Skin of body (tissue), 2 donors: Measurements from ENCODE around the gene OGFOD3. TPM values are rescaled to one million over a fixed set of nuclear protein-coding genes. Genes with fewer than 3 reads are reported as not detected.
"Not testable (repeated sequence)": the region's sequence is repeated elsewhere in the genome, so short reads cannot be mapped to it uniquely, and the experiment has no call there.

Source experiments
- DNase-seq: peaks from one replicate; lab custom pipeline; 2025; lab: John Stamatoyannopoulos, UW
- total RNA-seq: library from RNA; depleted of rRNA; stranded (reverse); fragments of >200 nt; gene quantifications from one replicate; pipeline ENCODE4 v1.2.3, GENCODE V29; 2014

OGFOD3 gene
- total RNA-seq, 1 donor from 2014 or later, result 13.5 TPM

DNA sequence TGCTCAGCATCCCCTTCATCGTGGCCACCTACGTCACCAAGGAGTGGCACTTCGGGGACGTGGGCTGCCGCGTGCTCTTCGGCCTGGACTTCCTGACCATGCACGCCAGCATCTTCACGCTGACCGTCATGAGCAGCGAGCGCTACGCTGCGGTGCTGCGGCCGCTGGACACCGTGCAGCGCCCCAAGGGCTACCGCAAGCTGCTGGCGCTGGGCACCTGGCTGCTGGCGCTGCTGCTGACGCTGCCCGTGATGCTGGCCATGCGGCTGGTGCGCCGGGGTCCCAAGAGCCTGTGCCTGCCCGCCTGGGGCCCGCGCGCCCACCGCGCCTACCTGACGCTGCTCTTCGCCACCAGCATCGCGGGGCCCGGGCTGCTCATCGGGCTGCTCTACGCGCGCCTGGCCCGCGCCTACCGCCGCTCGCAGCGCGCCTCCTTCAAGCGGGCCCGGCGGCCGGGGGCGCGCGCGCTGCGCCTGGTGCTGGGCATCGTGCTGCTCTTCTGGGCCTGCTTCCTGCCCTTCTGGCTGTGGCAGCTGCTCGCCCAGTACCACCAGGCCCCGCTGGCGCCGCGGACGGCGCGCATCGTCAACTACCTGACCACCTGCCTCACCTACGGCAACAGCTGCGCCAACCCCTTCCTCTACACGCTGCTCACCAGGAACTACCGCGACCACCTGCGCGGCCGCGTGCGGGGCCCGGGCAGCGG lies 43.6 kb downstream of the OGFOD3 start:
- DNase-seq, result no peak

DNA sequence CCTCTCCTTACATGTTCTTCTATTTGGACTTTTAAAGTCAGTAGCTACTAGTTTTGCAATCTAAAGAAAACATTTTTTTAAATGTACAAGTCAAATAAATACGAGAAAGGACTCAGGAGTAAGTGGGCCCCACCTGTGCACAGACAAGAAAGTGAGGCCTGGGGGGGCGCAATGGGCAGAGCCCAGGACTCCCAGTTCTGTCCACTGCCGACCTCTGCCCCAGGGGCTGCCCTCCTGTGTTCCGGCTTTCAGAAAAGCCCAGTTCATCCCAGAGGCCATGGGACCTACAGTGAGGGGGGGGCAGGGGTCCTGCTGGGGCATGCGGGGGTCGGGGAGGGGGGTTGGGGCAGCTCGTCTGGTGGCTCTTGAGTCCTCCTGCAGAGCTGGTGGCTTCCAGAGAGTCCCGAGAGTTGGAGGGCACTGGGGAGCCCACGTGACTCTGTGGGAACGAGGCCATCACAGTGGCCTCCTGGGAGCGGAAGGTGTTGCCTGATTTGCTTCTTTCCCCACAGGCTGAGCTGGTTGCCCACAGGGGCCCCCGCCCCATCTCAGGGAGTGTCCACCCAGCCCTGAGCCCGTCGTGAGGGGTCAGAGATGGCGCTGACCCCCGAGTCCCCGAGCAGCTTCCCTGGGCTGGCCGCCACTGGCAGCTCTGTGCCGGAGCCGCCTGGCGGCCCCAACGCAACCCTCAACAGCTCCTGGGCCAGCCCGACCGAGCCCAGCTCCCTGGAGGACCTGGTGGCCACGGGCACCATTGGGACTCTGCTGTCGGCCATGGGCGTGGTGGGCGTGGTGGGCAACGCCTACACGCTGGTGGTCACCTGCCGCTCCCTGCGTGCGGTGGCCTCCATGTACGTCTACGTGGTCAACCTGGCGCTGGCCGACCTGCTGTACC lies 44.4 kb downstream of the OGFOD3 start:
- no peak for DNase-seq

DNA sequence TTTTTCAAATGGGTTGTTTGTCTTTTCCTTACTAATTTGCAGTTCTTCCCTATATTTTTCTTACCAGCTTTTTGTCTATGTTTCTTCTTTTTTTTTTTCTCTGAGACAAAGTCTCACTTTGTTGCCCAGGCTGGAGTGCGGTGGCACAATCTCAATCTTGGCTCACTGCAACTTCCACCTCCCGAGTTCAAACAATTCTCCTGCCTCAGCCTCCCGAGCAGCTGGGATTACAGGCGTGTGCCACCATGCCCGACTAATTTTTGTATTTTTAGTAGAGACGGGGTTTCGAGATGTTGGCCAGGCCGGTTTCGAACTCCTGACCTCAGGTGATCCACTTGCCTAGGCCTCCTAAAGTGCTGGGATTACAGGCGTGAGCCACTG lies 45.3 kb downstream of the OGFOD3 start:
- DNase-seq, result not testable (repeated sequence)

- no peak for DNase-seq
Observed at GRCh38 chr17:82372249-82373071, 45.9 kb downstream of the OGFOD3 start.

DNA sequence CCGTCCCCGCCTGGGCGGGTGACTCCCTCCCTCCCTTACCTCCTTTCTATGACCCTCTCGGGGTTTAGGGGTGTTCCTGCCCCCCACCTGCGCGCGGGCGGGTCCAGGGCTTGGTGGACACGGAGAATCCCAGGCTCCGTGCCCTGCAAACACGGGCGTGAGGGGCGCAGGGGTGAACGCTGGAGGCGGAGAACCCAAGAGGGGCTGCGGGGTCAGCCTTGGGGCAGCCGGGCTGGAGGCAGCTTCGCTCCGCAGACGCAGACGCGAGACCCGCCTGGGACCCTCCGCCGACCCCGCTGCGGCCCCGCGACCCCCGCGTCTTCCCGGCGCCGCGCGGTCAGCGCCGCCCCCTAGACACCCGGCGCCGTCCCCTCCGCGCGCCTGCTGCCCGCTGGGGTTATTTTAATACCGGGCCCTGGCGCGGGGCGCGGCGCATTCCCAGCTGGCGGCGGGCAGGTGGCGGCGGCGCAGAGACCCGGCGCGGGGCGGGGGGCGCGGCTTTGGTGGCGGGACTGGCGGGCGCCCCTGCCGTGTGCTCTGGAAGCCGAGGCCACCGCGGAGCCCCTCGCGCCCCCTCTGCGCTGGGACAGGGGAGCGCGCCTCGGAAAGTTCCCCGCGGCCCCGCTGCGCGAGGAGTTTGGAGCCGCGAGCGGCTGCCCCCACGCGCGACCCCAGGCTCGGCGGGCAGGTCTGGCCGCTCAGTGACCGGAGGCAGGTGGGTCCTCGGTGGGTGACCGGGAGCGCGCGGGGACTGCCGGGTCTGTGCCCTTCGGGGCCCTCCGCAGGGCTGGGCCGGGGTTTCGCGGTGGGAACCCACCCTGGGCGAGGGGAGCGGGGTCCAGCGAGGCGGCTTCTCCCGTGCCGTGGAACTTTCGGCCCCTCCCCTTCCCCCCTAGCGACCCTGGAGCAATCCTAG lies 46.8 kb downstream of the OGFOD3 start, which contains the start of gene UTS2R:
TSS of gene UTS2R (plus strand) at position 433 of the 916 bp plus-strand sequence. CDS start 2,560 bp downstream, outside the sequence.
- no peak for DNase-seq

DNA sequence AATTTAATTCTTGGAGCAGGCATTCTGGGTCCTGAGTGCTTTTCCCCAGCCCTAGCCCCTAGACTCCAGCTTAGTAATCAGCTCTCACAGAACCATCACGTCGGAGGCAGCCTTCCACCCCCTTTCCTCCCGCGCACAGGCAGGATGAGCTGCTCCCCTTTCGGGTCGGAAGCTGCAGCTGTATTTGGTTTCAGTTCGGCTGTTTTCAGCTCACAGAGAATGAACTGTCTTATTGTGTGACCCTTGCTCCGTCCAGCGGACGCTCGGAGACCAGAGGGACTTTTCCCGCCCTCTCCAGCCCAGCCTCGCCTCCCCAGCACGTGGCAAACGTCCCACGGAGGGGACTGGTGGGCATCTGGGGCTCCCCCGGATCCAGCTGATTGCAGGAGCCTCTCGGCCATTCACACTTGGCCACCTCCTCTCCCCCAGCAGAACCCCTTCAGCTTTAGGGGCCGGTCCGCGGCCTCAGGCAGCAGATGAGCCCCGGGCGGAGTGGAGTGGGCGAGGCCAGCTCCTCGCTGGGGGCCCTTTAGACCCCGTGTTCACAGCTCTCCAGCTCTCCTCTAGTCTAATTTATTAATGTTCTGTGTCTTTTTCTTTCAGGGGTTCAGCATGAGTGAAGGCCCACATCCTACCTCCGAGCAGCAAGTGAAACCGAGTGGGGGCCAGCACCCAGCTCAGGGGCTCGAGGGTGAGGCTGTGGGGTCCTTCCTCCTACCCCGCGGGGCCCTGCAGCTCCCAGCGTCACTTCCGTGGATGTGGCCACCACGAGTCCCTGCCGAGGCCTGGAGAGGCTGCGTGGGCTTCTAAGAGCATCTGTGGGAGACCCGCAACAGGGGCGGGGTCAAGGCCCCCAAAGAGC lies 47.7 kb downstream of the OGFOD3 start:
- DNase-seq, result no peak

- no peak for DNase-seq
Observed at GRCh38 chr17:82369211-82369610, 49.2 kb downstream of the OGFOD3 start.

GRCh38 chr17:82367724-82368524 lies 50.5 kb downstream of the OGFOD3 start:
- no peak for DNase-seq

DNA sequence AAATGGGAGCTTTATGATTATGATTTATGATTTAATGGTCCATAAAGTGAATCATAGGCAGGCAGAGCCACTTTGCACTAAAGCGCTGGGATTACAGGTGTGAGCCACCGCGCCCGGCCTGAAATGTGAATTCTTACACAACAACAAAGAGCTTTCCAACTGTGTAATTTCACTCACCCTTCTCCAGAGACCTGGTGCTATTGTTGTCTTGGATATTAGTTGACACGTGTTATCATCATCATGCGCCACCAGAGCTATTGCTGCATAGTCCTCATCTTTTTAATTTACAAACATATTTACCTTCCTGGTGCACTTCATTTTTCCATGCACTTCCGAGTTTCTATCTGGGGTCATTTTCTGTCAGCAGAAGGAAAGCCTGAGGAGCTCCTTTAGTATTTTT lies 51.6 kb downstream of the OGFOD3 start:
- no peak for DNase-seq

- DNase-seq, result no peak
Observed at GRCh38 chr17:82365606-82366295, 52.6 kb downstream of the OGFOD3 start.

DNA sequence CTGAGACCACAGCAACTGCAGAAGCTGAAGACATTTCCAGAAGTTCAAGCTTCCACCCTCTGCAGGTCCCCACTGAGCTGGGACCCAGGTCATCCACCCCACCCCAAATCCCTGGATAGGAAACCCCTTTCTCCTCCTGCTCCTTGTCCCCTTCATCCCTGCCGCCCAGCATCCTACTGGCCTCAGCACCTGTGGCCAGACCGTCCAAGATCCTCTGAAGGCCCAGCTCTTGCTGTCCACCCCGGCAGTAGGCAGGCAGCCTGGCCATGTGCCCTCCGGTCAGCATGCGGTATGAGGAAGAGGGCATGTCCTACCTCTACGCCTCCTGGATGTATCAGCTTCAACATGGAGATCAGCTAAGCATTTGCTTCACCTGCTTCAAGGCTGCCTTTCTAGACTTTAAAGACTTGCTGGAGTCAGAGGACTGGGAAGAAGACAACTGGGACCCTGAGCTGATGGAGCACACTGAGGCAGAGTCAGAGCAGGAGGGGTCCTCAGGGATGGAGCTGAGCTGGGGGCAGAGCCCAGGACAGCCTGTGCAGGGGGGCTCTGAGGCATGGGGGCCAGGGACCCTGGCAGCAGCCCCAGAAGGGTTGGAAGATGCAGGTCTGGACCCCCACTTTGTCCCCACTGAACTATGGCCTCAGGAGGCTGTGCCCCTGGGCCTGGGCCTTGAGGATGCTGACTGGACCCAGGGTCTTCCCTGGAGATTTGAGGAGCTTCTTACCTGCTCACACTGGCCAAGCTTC lies 56.3 kb downstream of the OGFOD3 start:
- no peak for DNase-seq

DNA sequence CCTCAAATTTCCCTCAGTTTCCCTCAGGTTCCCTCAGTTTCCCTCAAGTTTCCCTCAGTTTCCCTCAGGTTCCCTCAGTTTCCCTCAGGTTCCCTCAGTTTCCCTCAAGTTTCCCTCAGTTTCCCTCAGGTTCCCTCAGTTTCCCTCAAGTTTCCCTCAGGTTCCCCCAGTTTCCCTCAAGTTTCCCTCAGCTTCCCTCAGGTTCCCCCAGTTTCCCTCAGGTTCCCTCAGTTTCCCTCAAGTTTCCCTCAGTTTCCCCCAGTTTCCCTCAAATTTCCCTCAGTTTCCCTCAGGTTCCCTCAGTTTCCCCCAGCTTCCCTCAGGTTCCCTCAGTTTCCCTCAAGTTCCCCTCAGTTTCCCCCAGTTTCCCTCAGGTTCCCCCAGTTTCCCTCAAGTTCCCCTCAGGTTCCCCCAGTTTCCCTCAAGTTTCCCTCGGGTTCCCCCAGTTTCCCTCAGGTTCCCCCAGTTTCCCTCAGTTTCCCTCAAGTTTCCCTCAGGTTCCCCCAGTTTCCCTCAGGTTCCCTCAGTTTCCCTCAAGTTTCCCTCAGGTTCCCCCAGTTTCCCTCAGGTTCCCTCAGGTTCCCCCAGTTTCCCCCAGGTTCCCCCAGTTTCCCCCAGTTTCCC lies 58.8 kb downstream of the OGFOD3 start:
- DNase-seq, result not testable (repeated sequence)

DNA sequence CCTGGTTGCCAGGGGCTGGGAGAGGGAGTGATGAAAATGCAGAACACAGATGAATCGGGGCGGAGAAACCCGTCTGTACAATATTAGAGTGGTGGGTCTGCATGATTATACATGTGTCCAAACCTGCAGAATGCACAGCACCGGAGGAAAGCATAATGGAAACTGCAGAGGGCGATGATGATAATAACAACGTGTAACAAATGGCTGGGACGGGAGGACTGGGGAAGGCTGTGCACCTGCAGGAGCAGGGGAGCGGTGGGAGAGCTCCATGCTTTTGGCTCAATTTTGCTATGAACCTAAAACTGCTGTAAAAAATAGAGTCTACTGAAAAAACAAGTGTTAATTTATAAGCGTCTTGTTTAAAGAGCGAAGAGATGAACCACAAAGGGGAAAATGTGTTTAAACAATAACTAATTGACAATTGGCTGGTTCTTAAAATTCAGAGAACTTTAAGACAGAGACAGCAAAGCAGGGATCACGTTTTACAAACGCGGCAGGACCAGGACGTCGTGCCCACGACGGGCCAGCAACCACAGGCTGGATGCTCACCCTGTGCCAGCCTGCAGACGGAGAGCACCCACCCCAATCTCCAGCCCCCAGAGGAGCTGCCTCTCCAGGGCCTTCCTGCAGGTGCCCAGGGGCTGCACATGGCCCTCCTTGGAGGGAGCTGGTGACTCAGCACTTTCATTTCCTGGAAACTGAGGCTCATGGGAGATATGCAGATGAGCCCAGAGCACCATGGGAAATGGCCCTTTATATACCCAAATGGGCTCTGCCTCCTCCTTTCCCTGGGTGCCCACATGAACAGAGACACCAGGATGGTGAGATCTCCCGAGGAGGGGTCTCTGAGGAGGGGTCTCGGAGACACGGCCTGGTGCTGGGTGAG lies 59.7 kb downstream of the OGFOD3 start, which contains the start of gene TEX19:
TSS of gene TEX19 (plus strand) at position 783 of the 886 bp plus-strand sequence. CDS start 2,904 bp downstream, outside the sequence.
- no peak for DNase-seq

- DNase-seq, result no peak
Observed at GRCh38 chr17:82357394-82357793, 61.0 kb downstream of the OGFOD3 start.

- DNase-seq, result no peak
Observed at GRCh38 chr17:82356845-82357355, 61.5 kb downstream of the OGFOD3 start.
